Smooth muscle cell (in vitro differentiated cells): ENCODE results near the gene TSPAN31. TPM values are rescaled to one million over a fixed set of nuclear protein-coding genes. Genes with fewer than 3 reads are reported as not detected.

Experiments used
- DNase-seq: peaks from one replicate; lab custom pipeline; 2025; ENCODE audit not compliant: unreplicated experiment; lab: John Stamatoyannopoulos, UW
- H2AFZ ChIP-seq: fragments of 200-600 bp; sonication (generic); 2 replicates; pipeline ENCODE4 v1.6.0; 2016; ENCODE audit warnings: antibody characterized with exemption, low read depth, mild to moderate bottlenecking
- H3F3A ChIP-seq: fragments of 200-600 bp; sonication (generic); 2 replicates; pipeline ENCODE4 v1.6.0; 2017; ENCODE audit warnings: antibody characterized with exemption, low read depth
- H3K27ac ChIP-seq: fragments of 200-600 bp; sonication (generic); 2 replicates; pipeline ENCODE4 v1.5.1; 2016; ENCODE audit warnings: low read depth, mild to moderate bottlenecking
- H3K27me3 ChIP-seq: fragments of 200-600 bp; sonication (generic); 2 replicates; pipeline ENCODE4 v1.6.1; 2016; ENCODE audit warnings: low read depth, mild to moderate bottlenecking
- H3K36me3 ChIP-seq: fragments of 200-600 bp; sonication (generic); 2 replicates; pipeline ENCODE4 v1.5.1; 2016; ENCODE audit warnings: low read depth
- H3K4me1 ChIP-seq: fragments of 200-600 bp; sonication (generic); 2 replicates; pipeline ENCODE4 v1.5.1; 2016; ENCODE audit warnings: low read depth
- H3K4me2 ChIP-seq: fragments of 200-600 bp; sonication (generic); 2 replicates; pipeline ENCODE4 v1.6.0; 2016; ENCODE audit warnings: mild to moderate bottlenecking
- H3K4me3 ChIP-seq: fragments of 200-600 bp; sonication (generic); 2 replicates; pipeline ENCODE4 v1.5.1; 2016; ENCODE audit warnings: mild to moderate bottlenecking
- H3K79me2 ChIP-seq: fragments of 200-600 bp; sonication (generic); 2 replicates; pipeline ENCODE4 v1.6.0; 2016; ENCODE audit warnings: low read depth, mild to moderate bottlenecking
- H3K9ac ChIP-seq: fragments of 200-600 bp; sonication (generic); 2 replicates; pipeline ENCODE4 v1.6.0; 2016; ENCODE audit warnings: low read depth
- H3K9me3 ChIP-seq: fragments of 200-600 bp; sonication (generic); replicated peaks from 2 replicates; pipeline ENCODE4 v1.5.1; 2016; ENCODE audit warnings: low read depth
- H4K20me1 ChIP-seq: fragments of 200-600 bp; sonication (generic); 2 replicates; pipeline ENCODE4 v1.6.0; 2016; ENCODE audit warnings: low read depth
- WGBS: methylation state at CpG from one replicate; pipeline ENCODE4 v1.1.7; 2016; ENCODE audit warnings: low lambda C conversion rate; 5-methylcytosine and 5-hydroxymethylcytosine counted together
- polyA plus RNA-seq: library from polyadenylated mRNA; unstranded; fragments of >200 nt; fragmentation: Nextera tagmentation; extraction: Ambion mirVana; gene quantifications from 2 replicates; pipeline ENCODE4 v1.2.1, GENCODE V29; 2016
- total RNA-seq: library from RNA; depleted of rRNA; stranded (reverse); fragments of >200 nt; gene quantifications from 2 replicates; pipeline ENCODE4 v1.2.3, GENCODE V29; 2014
- TF ChIP-seq, protein P1 (sequence below): fragments of 200-600 bp; sonication (generic); IDR thresholded peaks from 2 replicates; pipeline ENCODE4 v1.5.1; 2017; ENCODE audit warnings: borderline replicate concordance, mild to moderate bottlenecking, antibody characterized with exemption; ENCODE audit not compliant: insufficient read depth, poor library complexity, severe bottlenecking

The TSPAN31 gene
- total and polyA plus RNA-seq, 2 experiments from 2014 or later, result 55.1 to 68.0 TPM

GRCh38 chr12:57750561-57751431 is 6.0 kb downstream of the TSPAN31 start:
- Histone ChIP-seq H3K4me1 (peaks cover 19% of the 10 kb centered on the region), H3K9me3 (no peaks in the 10 kb centered on the region), H3K36me3 (no peaks in the 10 kb centered on the region), H3K27me3 (peaks cover 15% of the 10 kb centered on the region), H3K79me2 (peaks cover 23% of the 10 kb centered on the region), H3K4me3 (peak overlapping the region; percentile 62), H3K4me2 (peak overlapping the region; percentile 92), H3F3A (peaks cover 19% of the 10 kb centered on the region), H3K27ac (peak overlapping the region; percentile 91), H2AFZ (no peak overlapping the region), H3K9ac (peak overlapping the region; percentile 93), H4K20me1 (no peaks in the 10 kb centered on the region)
- WGBS, result 96% methylated on average over 15 of the region's 15 CpGs
- TF ChIP-seq, protein P1, sequence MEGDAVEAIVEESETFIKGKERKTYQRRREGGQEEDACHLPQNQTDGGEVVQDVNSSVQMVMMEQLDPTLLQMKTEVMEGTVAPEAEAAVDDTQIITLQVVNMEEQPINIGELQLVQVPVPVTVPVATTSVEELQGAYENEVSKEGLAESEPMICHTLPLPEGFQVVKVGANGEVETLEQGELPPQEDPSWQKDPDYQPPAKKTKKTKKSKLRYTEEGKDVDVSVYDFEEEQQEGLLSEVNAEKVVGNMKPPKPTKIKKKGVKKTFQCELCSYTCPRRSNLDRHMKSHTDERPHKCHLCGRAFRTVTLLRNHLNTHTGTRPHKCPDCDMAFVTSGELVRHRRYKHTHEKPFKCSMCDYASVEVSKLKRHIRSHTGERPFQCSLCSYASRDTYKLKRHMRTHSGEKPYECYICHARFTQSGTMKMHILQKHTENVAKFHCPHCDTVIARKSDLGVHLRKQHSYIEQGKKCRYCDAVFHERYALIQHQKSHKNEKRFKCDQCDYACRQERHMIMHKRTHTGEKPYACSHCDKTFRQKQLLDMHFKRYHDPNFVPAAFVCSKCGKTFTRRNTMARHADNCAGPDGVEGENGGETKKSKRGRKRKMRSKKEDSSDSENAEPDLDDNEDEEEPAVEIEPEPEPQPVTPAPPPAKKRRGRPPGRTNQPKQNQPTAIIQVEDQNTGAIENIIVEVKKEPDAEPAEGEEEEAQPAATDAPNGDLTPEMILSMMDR, result no peak
- DNase-seq, result no peak

DNA sequence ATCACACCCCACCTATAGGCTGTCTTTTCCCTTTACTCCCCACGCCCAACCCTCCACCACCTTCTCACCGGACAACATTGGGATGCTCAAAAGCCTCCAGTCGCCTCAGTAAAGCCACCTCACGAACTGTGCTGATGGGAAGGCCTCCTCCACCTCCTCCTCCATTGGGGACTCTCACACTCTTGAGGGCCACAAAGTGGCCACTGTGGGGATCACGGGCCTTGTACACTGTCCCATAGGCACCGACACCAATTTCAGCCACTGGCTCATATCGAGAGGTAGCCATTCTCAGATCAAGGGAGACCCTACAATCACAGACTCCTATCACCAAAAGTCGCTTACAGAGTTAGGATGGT is 6.6 kb downstream of the TSPAN31 start:
- Histone ChIP-seq H3K9ac (peak overlapping the region; percentile 93), H3K4me1 (peaks cover 21% of the 10 kb centered on the region), H3K4me2 (peak overlapping the region; percentile 92), H4K20me1 (no peaks in the 10 kb centered on the region), H3K9me3 (no peaks in the 10 kb centered on the region), H3K36me3 (no peaks in the 10 kb centered on the region), H2AFZ (no peak overlapping the region), H3K79me2 (peaks cover 23% of the 10 kb centered on the region), H3K27ac (peak overlapping the region; percentile 91), H3K4me3 (peak overlapping the region; percentile 62), H3F3A (peaks cover 13% of the 10 kb centered on the region), H3K27me3 (peaks cover 21% of the 10 kb centered on the region)
- WGBS, result 25% methylated on average over 8 of the region's 8 CpGs
- TF ChIP-seq, protein P1, result no peak
- DNase-seq, result no peak

DNA sequence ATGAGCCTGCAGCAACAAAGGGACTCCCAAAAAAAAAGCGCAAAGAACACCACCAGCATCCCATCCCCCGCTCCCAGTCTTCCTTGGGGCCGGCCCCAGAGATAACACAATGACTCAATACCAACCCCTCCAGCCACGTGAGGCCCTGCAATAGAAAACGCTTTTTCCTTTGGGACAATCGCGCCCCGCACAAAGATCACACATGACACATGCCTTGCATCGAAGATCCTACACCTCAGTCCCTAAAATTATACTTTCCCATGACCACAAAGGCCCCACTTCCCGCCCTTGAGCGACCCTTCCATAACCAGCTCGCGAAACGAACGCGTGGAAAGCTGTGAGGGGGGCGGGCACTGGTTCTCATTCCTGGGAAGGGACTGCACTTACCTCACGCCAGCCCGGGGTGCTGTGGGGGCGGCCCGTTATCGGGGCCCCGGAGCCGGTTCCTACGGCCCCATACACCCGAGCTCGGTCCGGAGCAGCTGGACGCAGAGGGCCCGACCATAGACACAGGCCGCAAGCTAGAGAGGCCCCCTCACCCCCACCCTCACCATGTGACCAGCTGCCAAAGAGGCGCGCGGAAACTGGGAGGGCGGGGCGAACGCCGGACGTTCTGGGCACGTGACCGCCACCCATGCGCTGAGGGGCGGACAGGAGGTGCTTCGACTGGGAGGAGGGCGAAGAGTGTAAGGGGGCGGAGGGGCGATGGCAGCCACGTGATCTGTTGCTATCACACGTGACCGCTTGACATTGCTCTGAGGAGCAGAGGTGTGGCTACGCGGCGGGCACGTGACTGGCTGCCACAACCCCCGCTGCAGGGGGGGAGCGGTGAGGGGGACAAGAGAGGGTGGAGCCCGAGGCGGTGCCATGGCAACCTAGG is 7.2 kb downstream of the TSPAN31 start, which contains the start of gene CDK4:
Gene CDK4, minus strand, starts transcription at position 523 of the 880 bp plus-strand sequence. CDS start 593 bp downstream, outside the sequence.
- Histone ChIP-seq H3K9ac (peak within 1 kb of the TSS; percentile 93), H3K9me3 (no peaks in the 10 kb centered on the region), H3F3A (peaks cover 10% of the 10 kb centered on the region), H2AFZ (peak within 1 kb of the TSS; percentile 23), H3K27me3 (peaks cover 27% of the 10 kb centered on the region), H3K4me1 (peaks cover 23% of the 10 kb centered on the region), H3K4me3 (peak within 1 kb of the TSS; percentile 62), H3K79me2 (peaks cover 23% of the 10 kb centered on the region), H3K4me2 (peak within 1 kb of the TSS; percentile 92), H3K36me3 (no peaks in the 10 kb centered on the region), H4K20me1 (no peaks in the 10 kb centered on the region), H3K27ac (peak within 1 kb of the TSS; percentile 91)
- TF ChIP-seq, protein P1, result no peak
- peak; percentile 95 for DNase-seq
- 2% methylated on average over 47 of the region's 58 CpGs for WGBS
